Breast epithelium (tissue), 4 donors: ENCODE data around the gene NRG3. TPM values are rescaled to one million over a fixed set of nuclear protein-coding genes. Genes with fewer than 3 reads are reported as not detected.

Experiments used
- DNase-seq, 2 donors: peaks; one replicate each; pipeline ENCODE4 v3.0.0-alpha.2; 2019; ENCODE audit warnings: low spot score in 2 of 2
- H3K27ac ChIP-seq, 2 donors: fragments of 200-600 bp; sonication (generic) in 1 of 2; one replicate each; pipeline ENCODE4 v1.5.1; 2016 to 2019; ENCODE audit warnings: mild to moderate bottlenecking in 1 of 2
- H3K27me3 ChIP-seq, 2 donors: fragments of 200-600 bp; sonication (generic) in 1 of 2; one replicate each; pipeline versions ENCODE4 v1.5.1 to v1.6.0; 2017 to 2019; ENCODE audit warnings: control low read depth in 1 of 2, mild to moderate bottlenecking in 1 of 2
- H3K36me3 ChIP-seq: fragments of 200-600 bp; one replicate; pipeline ENCODE4 v1.5.1; 2019
- H3K4me1 ChIP-seq, 2 donors: fragments of 200-600 bp; sonication (generic); one replicate each; pipeline ENCODE4 v1.5.1; 2016 to 2019; ENCODE audit warnings: control low read depth in 1 of 2
- H3K4me3 ChIP-seq, 3 donors: fragments of 200-600 bp; sonication (generic); 1 replicate in 2 of 3; 2 replicates in 1 of 3; pipeline ENCODE4 v1.5.1; 2016 to 2019; ENCODE audit warnings: mild to moderate bottlenecking in 3 of 3, moderate library complexity in 2 of 3
- H3K9me3 ChIP-seq, 2 donors: fragments of 200-600 bp; sonication (generic) in 1 of 2; one replicate each; pipeline ENCODE4 v1.5.1; 2016 to 2019; ENCODE audit warnings: control low read depth in 1 of 2
- CTCF ChIP-seq, 3 donors: fragments of 450-650 bp; IDR thresholded peaks; one replicate each; pipeline ENCODE4 v1.5.1; 2016 to 2017; ENCODE audit warnings: antibody characterized with exemption in 3 of 3, mild to moderate bottlenecking in 3 of 3, moderate library complexity in 3 of 3
- POLR2A ChIP-seq: fragments of 450-650 bp; IDR thresholded peaks from one replicate; pipeline ENCODE4 v1.6.1; 2016; ENCODE audit warnings: antibody characterized with exemption, mild to moderate bottlenecking, moderate library complexity
- POLR2AphosphoS5 ChIP-seq, 3 donors: sonication (generic); formaldehyde crosslinking; IDR thresholded peaks; one replicate each; pipeline ENCODE4 v1.6.1; 2017; ENCODE audit warnings: antibody characterized with exemption in 3 of 3
- intact Hi-C: fragments of 100-400 bp; cut with DNase I; formaldehyde crosslinking; loops from one replicate; pipeline ENCODE4 v1.15.1; 2023; ENCODE audit warnings: low total_unique reads
- total RNA-seq, 3 donors: library from RNA; depleted of rRNA; stranded (reverse); fragments of >200 nt; gene quantifications; one replicate each; pipeline ENCODE4 v1.1.0, GENCODE V29; 2016

Gene NRG3
- total RNA-seq, 3 donors from 2014 or later, result 0.16 to 0.88 (median 0.33) TPM

- H3K4me3 ChIP-seq, result no peak overlapping the region
- H3K9me3 ChIP-seq, result no peaks in the 10 kb centered on the region
- no peak for TF ChIP-seq POLR2A
- TF ChIP-seq CTCF (IDR thresholded peaks at IDR 0.05), result no peak
- no peak for TF ChIP-seq POLR2AphosphoS5 (IDR thresholded peaks at IDR 0.05)
- H3K27me3 ChIP-seq, result no peaks in the 10 kb centered on the region
- H3K4me1 ChIP-seq, result no peaks in the 10 kb centered on the region
- intact Hi-C loops, result no loop called here
- H3K36me3 ChIP-seq, result no peaks in the 10 kb centered on the region
- no peak overlapping the region for H3K27ac ChIP-seq
- no peak for DNase-seq
Measured at GRCh38 chr10:82391971-82392370, 517.0 kb downstream of the NRG3 start.

GRCh38 chr10:82392533-82392932 is 517.5 kb downstream of the NRG3 start:
- TF ChIP-seq POLR2A (no peak), POLR2AphosphoS5 (IDR thresholded peaks at IDR 0.05) (no peak), CTCF (IDR thresholded peaks at IDR 0.05) (no peak)
- Histone ChIP-seq H3K27ac (no peak overlapping the region), H3K36me3 (no peaks in the 10 kb centered on the region), H3K4me3 (no peak overlapping the region), H3K4me1 (no peaks in the 10 kb centered on the region), H3K9me3 (no peaks in the 10 kb centered on the region), H3K27me3 (no peaks in the 10 kb centered on the region)
- intact Hi-C loops, result no loop called here
- no peak for DNase-seq

GRCh38 chr10:82394122-82394521 is 519.1 kb downstream of the NRG3 start:
- Histone ChIP-seq H3K9me3 (no peaks in the 10 kb centered on the region), H3K4me3 (no peak overlapping the region), H3K4me1 (no peaks in the 10 kb centered on the region), H3K27ac (no peak overlapping the region), H3K36me3 (no peaks in the 10 kb centered on the region), H3K27me3 (no peaks in the 10 kb centered on the region)
- intact Hi-C loops, result no loop called here
- TF ChIP-seq POLR2A, result no peak
- no peak for TF ChIP-seq CTCF (IDR thresholded peaks at IDR 0.05)
- no peak for TF ChIP-seq POLR2AphosphoS5 (IDR thresholded peaks at IDR 0.05)
- DNase-seq, result no peak

GRCh38 chr10:82394987-82395386 is 520.0 kb downstream of the NRG3 start:
- no peak for DNase-seq
- Histone ChIP-seq H3K4me1 (no peaks in the 10 kb centered on the region), H3K36me3 (no peaks in the 10 kb centered on the region), H3K27ac (no peak overlapping the region), H3K9me3 (no peaks in the 10 kb centered on the region), H3K27me3 (no peaks in the 10 kb centered on the region), H3K4me3 (no peak overlapping the region)
- TF ChIP-seq CTCF (IDR thresholded peaks at IDR 0.05) (no peak), POLR2A (no peak), POLR2AphosphoS5 (IDR thresholded peaks at IDR 0.05) (no peak)
- intact Hi-C loops, result no loop called here

- intact Hi-C loops, result no loop called here
- Histone ChIP-seq H3K36me3 (no peaks in the 10 kb centered on the region), H3K27ac (no peak overlapping the region), H3K4me3 (no peak overlapping the region), H3K9me3 (no peaks in the 10 kb centered on the region), H3K27me3 (no peaks in the 10 kb centered on the region), H3K4me1 (no peaks in the 10 kb centered on the region)
- no peak for DNase-seq
- TF ChIP-seq POLR2A (no peak), POLR2AphosphoS5 (IDR thresholded peaks at IDR 0.05) (no peak), CTCF (IDR thresholded peaks at IDR 0.05) (no peak)
Measured at GRCh38 chr10:82396886-82397285, 521.9 kb downstream of the NRG3 start.
